Measurements from ENCODE around the gene SRBD1. TPM values are rescaled to one million over a fixed set of nuclear protein-coding genes. Genes with fewer than 3 reads are reported as not detected.

SRBD1 gene
- total and polyA plus RNA-seq, 8 donors, result 4.4 to 45.7 (median 25.5) TPM

GRCh38 chr2:45373534-45373933 lies 237.5 kb downstream of the SRBD1 start:
- Histone ChIP-seq H3K27ac (no peak overlapping the region), H3K4me1 (no peaks in the 10 kb centered on the region), H3K4me3 (no peak overlapping the region), H3K27me3 (no peaks in the 10 kb centered on the region), H3K9me3 (no peaks in the 10 kb centered on the region), H3K36me3 (no peaks in the 10 kb centered on the region)
- WGBS, 5 donors, result 64 to 81% (median 73%) methylated on average over 2 of the region's 2 CpGs
- TF ChIP-seq POLR2A (IDR thresholded peaks at IDR 0.05) (no peak), EP300 (IDR thresholded peaks at IDR 0.05) (no peak), CTCF (IDR thresholded peaks at IDR 0.05) (no peak), POLR2AphosphoS5 (IDR thresholded peaks at IDR 0.05) (no peak)
- no peak for DNase-seq
- intact Hi-C loops (cut with DNase I; ENCODE audit: low total_unique reads), result no loop called here

- H3K9me3 ChIP-seq, result no peaks in the 10 kb centered on the region
Measured at GRCh38 chr2:45370369-45370768, 240.7 kb downstream of the SRBD1 start.

GRCh38 chr2:45368792-45369191 lies 242.3 kb downstream of the SRBD1 start:
- TF ChIP-seq CTCF (IDR thresholded peaks at IDR 0.05), result no peak
- no peak for TF ChIP-seq POLR2A (IDR thresholded peaks at IDR 0.05)
- no peak for TF ChIP-seq EP300 (IDR thresholded peaks at IDR 0.05)
- TF ChIP-seq POLR2AphosphoS5 (IDR thresholded peaks at IDR 0.05), result no peak
- H3K27ac ChIP-seq, result no peak overlapping the region

More at GRCh38 chr2:45370369-45370768, 240.7 kb downstream of the SRBD1 start:
- no peak for DNase-seq
- TF ChIP-seq CTCF (IDR thresholded peaks at IDR 0.05) (no peak), POLR2AphosphoS5 (IDR thresholded peaks at IDR 0.05) (no peak), EP300 (IDR thresholded peaks at IDR 0.05) (no peak), POLR2A (IDR thresholded peaks at IDR 0.05) (no peak)
- H3K27me3 ChIP-seq, result no peaks in the 10 kb centered on the region
- no peaks in the 10 kb centered on the region for H3K4me1 ChIP-seq
- no peak overlapping the region for H3K27ac ChIP-seq
- WGBS, 5 donors, result 52 to 75% (median 61%) methylated on average over 2 of the region's 2 CpGs
- intact Hi-C loops (cut with DNase I; ENCODE audit: low total_unique reads), result no loop called here
- no peaks in the 10 kb centered on the region for H3K36me3 ChIP-seq
- H3K4me3 ChIP-seq, result no peak overlapping the region

GRCh38 chr2:45361666-45362065 lies 249.4 kb downstream of the SRBD1 start:
- H3K36me3 ChIP-seq, result no peaks in the 10 kb centered on the region

More at GRCh38 chr2:45368792-45369191, 242.3 kb downstream of the SRBD1 start:
- H3K4me3 ChIP-seq, result no peak overlapping the region
- H3K36me3 ChIP-seq, result no peaks in the 10 kb centered on the region
- H3K9me3 ChIP-seq, result no peaks in the 10 kb centered on the region
- no peak for DNase-seq
- 86 to 92% (median 91%) methylated on average over 1 of the region's 1 CpG for WGBS, 5 donors
- H3K27me3 ChIP-seq, result no peaks in the 10 kb centered on the region
- no peaks in the 10 kb centered on the region for H3K4me1 ChIP-seq
- intact Hi-C loops (cut with DNase I; ENCODE audit: low total_unique reads), result no loop called here

More at GRCh38 chr2:45361666-45362065, 249.4 kb downstream of the SRBD1 start:
- intact Hi-C loops (cut with DNase I; ENCODE audit: low total_unique reads), result no loop called here
- DNase-seq, result no peak
- H3K27me3 ChIP-seq, result no peaks in the 10 kb centered on the region
- no peak for TF ChIP-seq POLR2AphosphoS5 (IDR thresholded peaks at IDR 0.05)
- TF ChIP-seq POLR2A (IDR thresholded peaks at IDR 0.05), result no peak
- no peak for TF ChIP-seq CTCF (IDR thresholded peaks at IDR 0.05)
- no peak for TF ChIP-seq EP300 (IDR thresholded peaks at IDR 0.05)
- no peaks in the 10 kb centered on the region for H3K9me3 ChIP-seq
- H3K4me1 ChIP-seq, result no peaks in the 10 kb centered on the region
- 48 to 73% (median 54%) methylated on average over 2 of the region's 2 CpGs for WGBS, 5 donors
- no peak overlapping the region for H3K27ac ChIP-seq
- no peak overlapping the region for H3K4me3 ChIP-seq

Measured in stomach (tissue), 9 donors.